DND-41 (cell line): ENCODE data around the gene ZFPM1.

ENCODE experiments used
- ATAC-seq: fragments of 200-7000 bp; cut with Tn5 transposase; 3 replicates; pipeline ENCODE4 v1.9.1; 2021; ENCODE audit warnings: low read depth; ENCODE audit not compliant: insufficient read depth
- DNase-seq: peaks from one replicate; pipeline ENCODE4 v3.0.0-alpha.2; 2020
- H2AFZ ChIP-seq: 2 replicates; pipeline ENCODE4 v1.6.0; 2012; ENCODE audit warnings: low read depth, low read length
- H3K27ac ChIP-seq: 2 replicates; pipeline ENCODE4 v1.5.1; 2012; ENCODE audit warnings: low read length, inconsistent platforms
- H3K27me3 ChIP-seq: fragments of 200-600 bp; sonication (generic); 2 replicates; pipeline ENCODE4 v1.6.0; 2012; ENCODE audit warnings: low read length, mild to moderate bottlenecking, inconsistent platforms; ENCODE audit not compliant: insufficient read depth, poor library complexity
- H3K36me3 ChIP-seq: 2 replicates; pipeline ENCODE4 v1.5.1; 2012; ENCODE audit warnings: low read length, inconsistent platforms; ENCODE audit not compliant: insufficient read depth
- H3K4me1 ChIP-seq: 2 replicates; pipeline ENCODE4 v1.5.1; 2012; ENCODE audit warnings: mild to moderate bottlenecking, low read length; ENCODE audit not compliant: insufficient read depth
- H3K4me2 ChIP-seq: 2 replicates; pipeline ENCODE4 v1.6.0; 2012; ENCODE audit warnings: mild to moderate bottlenecking, moderate library complexity, low read length, inconsistent platforms; ENCODE audit not compliant: insufficient read depth
- H3K4me3 ChIP-seq, 2 experiments: fragments of 200-600 bp in 1 of 2; shearing (Covaris generic) in 1 of 2; 2 replicates each; pipeline ENCODE4 v1.5.1; 2012 to 2016; ENCODE audit warnings: inconsistent platforms in 2 of 2, low read length in 2 of 2, mild to moderate bottlenecking in 2 of 2, low read depth in 1 of 2, moderate library complexity in 1 of 2
- H3K79me2 ChIP-seq: 2 replicates; pipeline ENCODE4 v1.6.0; 2012; ENCODE audit warnings: low read length, inconsistent platforms; ENCODE audit not compliant: insufficient read depth
- H3K9ac ChIP-seq: 2 replicates; pipeline ENCODE4 v1.6.0; 2012; ENCODE audit warnings: low read depth, mild to moderate bottlenecking, inconsistent platforms, low read length, moderate library complexity
- H3K9me3 ChIP-seq: 2 replicates; pipeline ENCODE4 v1.5.1; 2012; ENCODE audit warnings: low read length, moderate library complexity, mild to moderate bottlenecking, inconsistent platforms; ENCODE audit not compliant: insufficient read depth, severe bottlenecking
- H4K20me1 ChIP-seq: 2 replicates; pipeline ENCODE4 v1.6.0; 2012; ENCODE audit warnings: low read length; ENCODE audit not compliant: insufficient read depth
- EZH2 ChIP-seq: IDR thresholded peaks from 3 replicates; pipeline ENCODE4 v1.6.1; 2012; ENCODE audit warnings: borderline replicate concordance, low read depth, mild to moderate bottlenecking, moderate library complexity, low read length, inconsistent platforms; ENCODE audit not compliant: severe bottlenecking
- TF ChIP-seq, protein P1 (sequence below): IDR thresholded peaks from 2 replicates; pipeline ENCODE4 v1.5.1; 2012; ENCODE audit warnings: borderline replicate concordance, low read length, moderate library complexity, mild to moderate bottlenecking; ENCODE audit not compliant: poor library complexity, severe bottlenecking; ENCODE audit errors: extremely low read depth

Gene ZFPM1

GRCh38 chr16:88487124-88487432, 34.0 kb downstream of the ZFPM1 start:
- Histone ChIP-seq H2AFZ (no peak overlapping the region), H3K9me3 (no peaks in the 10 kb centered on the region), H3K79me2 (no peaks in the 10 kb centered on the region), H3K4me1 (no peaks in the 10 kb centered on the region), H3K27me3 (no peaks in the 10 kb centered on the region), H3K4me2 (no peak overlapping the region), H3K9ac (no peak overlapping the region), H3K27ac (no peak overlapping the region), H3K4me3 (no peak overlapping the region), H3K36me3 (no peaks in the 10 kb centered on the region), H4K20me1 (peaks cover 33% of the 10 kb centered on the region)
- ATAC-seq (no peak), DNase-seq (no peak)
- no peak for TF ChIP-seq EZH2
- TF ChIP-seq, protein P1, sequence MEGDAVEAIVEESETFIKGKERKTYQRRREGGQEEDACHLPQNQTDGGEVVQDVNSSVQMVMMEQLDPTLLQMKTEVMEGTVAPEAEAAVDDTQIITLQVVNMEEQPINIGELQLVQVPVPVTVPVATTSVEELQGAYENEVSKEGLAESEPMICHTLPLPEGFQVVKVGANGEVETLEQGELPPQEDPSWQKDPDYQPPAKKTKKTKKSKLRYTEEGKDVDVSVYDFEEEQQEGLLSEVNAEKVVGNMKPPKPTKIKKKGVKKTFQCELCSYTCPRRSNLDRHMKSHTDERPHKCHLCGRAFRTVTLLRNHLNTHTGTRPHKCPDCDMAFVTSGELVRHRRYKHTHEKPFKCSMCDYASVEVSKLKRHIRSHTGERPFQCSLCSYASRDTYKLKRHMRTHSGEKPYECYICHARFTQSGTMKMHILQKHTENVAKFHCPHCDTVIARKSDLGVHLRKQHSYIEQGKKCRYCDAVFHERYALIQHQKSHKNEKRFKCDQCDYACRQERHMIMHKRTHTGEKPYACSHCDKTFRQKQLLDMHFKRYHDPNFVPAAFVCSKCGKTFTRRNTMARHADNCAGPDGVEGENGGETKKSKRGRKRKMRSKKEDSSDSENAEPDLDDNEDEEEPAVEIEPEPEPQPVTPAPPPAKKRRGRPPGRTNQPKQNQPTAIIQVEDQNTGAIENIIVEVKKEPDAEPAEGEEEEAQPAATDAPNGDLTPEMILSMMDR = no peak

- H3K79me2 ChIP-seq = no peaks in the 10 kb centered on the region
- H3K4me2 ChIP-seq = no peak overlapping the region
- H3K4me3 ChIP-seq = no peak overlapping the region
- ATAC-seq = no peak
- H3K4me1 ChIP-seq = no peaks in the 10 kb centered on the region
- H2AFZ ChIP-seq = no peak overlapping the region
- H3K36me3 ChIP-seq = no peaks in the 10 kb centered on the region
- H3K9me3 ChIP-seq = no peaks in the 10 kb centered on the region
- no peaks in the 10 kb centered on the region for H3K27me3 ChIP-seq
- H3K9ac ChIP-seq = no peak overlapping the region
- TF ChIP-seq, protein P1 = no peak
- no peak for TF ChIP-seq EZH2
- no peak overlapping the region for H3K27ac ChIP-seq
- peaks cover 25% of the 10 kb centered on the region for H4K20me1 ChIP-seq
- no peak for DNase-seq
Measured at GRCh38 chr16:88487920-88488851, 35.1 kb downstream of the ZFPM1 start.

DNA sequence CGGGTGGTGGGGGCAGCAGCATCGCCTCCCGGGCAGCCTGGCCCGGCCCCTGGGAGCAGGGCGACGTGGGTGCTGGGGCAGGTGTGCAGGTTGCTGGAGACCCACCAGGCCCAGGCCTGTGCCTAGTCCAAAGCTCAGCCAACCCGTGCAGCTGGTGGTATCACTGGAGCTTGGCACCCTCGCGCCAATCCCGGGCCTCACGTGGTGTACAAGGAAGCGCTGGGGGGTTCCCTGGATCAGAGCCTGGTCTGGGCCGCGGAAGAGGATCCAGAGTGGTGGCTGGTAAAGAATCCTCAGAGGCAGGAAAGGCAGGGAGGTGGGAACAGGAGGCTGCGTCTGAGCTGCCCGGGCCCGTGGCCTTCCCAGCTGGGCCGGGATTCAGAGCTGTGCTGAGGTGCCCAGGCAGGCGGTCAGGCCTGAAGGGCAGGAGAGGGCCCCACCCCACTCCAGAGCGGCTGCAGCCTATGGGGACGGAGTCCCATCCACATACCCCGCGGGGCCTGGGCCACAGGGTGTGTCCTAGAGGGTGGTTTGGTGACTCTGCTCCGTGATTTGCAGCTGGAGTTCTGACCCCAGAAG, 36.2 kb downstream of the ZFPM1 start:
- Histone ChIP-seq H2AFZ (no peak overlapping the region), H3K27ac (no peak overlapping the region), H3K4me2 (no peak overlapping the region), H3K4me1 (no peaks in the 10 kb centered on the region), H3K9me3 (no peaks in the 10 kb centered on the region), H3K79me2 (no peaks in the 10 kb centered on the region), H4K20me1 (peaks cover 17% of the 10 kb centered on the region), H3K4me3 (no peak overlapping the region), H3K36me3 (no peaks in the 10 kb centered on the region), H3K27me3 (no peaks in the 10 kb centered on the region), H3K9ac (no peak overlapping the region)
- TF ChIP-seq, protein P1 = no peak
- TF ChIP-seq EZH2 = no peak
- ATAC-seq = no peak
- no peak for DNase-seq
